ENCODE measurements around the gene TMEM37. TPM values are rescaled to one million over a fixed set of nuclear protein-coding genes. Genes with fewer than 3 reads are reported as not detected.

The TMEM37 gene
- total and polyA plus RNA-seq, 2 of the 8 experiments (the other 6 are each of a cell fraction or from before 2014, with no cell fraction given) = 11.0 to 16.2 TPM

DNA sequence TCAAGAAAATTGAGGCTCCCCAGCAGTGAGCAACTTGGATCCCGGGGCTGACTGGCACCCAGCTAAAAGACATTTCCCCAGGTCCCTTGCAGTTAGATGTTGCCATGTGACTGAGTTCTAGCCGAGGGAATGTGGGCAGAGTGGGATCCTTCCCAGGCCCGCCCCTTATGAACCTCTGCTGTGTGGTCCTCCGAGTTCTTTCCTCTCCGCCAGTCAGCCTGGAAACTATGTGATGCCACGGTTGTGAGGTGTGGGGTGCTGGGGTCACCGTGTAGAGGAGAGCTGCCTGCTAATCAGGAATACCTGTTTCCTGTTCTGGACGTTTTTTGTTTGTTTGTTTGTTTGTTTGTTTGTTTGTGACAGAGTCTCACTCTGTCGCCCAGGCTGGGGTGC is 45.5 kb downstream of the TMEM37 start (continued):
- TF ChIP-seq NRF1 (IDR thresholded peaks at IDR 0.05; ENCODE audit: low read depth, low read length) = no peak
- no peak for TF ChIP-seq KDM4A (IDR thresholded peaks at IDR 0.05; ENCODE audit: low read depth, low read length, severe bottlenecking)
- TF ChIP-seq CHD2 (IDR thresholded peaks at IDR 0.05; ENCODE audit: low read length) = no peak
- no peak for TF ChIP-seq BRCA1 (IDR thresholded peaks at IDR 0.05; ENCODE audit: low read depth, low read length)
- TF ChIP-seq SUZ12 (IDR thresholded peaks at IDR 0.05; ENCODE audit: low read length) = no peak
- TF ChIP-seq, protein P1, sequence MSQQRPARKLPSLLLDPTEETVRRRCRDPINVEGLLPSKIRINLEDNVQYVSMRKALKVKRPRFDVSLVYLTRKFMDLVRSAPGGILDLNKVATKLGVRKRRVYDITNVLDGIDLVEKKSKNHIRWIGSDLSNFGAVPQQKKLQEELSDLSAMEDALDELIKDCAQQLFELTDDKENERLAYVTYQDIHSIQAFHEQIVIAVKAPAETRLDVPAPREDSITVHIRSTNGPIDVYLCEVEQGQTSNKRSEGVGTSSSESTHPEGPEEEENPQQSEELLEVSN (IDR thresholded peaks at IDR 0.05) = no peak
